M059J (cell line): ENCODE data around the gene SAP30. TPM values are rescaled to one million over a fixed set of nuclear protein-coding genes. Genes with fewer than 3 reads are reported as not detected.
A peak's percentile ranks its signal among the peaks of the same experiment; 100 is the strongest.

Experiments
- DNase-seq: peaks from one replicate; pipeline ENCODE4 v3.0.0-alpha.2; 2012; ENCODE audit warnings: low read depth
- total RNA-seq: library from RNA; depleted of rRNA; stranded (reverse); fragments of >200 nt; shearing (Covaris generic); gene quantifications from 2 replicates; pipeline ENCODE4 v1.2.3, GENCODE V29; 2014; rRNA removed

SAP30 gene
- 25.0 and 46.4 TPM in 2 replicates for total RNA-seq

DNA sequence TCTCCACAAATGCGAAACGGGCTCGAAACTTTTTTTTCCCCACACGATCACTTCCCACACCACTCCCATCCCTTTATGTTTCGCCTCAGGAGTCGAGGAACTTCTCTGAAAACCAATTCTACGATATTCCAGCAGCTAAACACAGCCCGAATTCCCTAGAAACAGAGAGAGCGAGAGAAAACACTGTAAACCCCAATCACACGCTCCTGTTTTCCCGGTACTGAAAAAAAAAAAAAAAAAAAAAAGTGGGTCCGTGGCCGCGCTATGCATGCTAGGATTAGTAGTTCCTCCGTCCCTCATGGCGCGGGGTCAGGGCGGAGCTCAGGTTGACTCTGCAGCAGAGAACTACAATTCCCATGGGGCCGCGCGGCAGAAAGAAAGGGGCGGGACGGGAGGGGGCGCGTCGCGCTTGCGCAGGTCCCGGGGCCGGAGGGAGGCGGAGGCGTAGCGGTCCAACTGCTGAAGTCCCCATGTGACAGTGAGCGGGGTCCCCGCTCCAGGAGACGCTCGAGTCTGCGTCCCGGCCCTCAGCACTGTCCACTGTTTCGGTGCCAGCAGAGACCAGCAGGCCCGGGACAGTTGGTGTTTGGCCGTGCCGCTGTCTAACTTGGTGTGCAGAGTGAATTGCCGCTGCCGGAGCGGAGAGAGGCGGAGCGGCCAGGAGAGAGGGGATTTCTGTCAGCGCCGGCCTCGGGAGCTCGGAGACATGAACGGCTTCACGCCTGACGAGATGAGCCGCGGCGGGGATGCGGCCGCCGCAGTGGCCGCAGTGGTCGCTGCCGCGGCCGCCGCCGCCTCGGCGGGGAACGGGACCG lies at the start of gene SAP30:
Gene SAP30 (plus strand): TSS at position 478 of the 815 bp plus-strand sequence. CDS start 229 bp downstream, at position 707.
- peak; percentile 95 for DNase-seq

GRCh38 chr4:173325007-173325736 lies 45.6 kb upstream of the SAP30 start:
- no peak for DNase-seq

DNA sequence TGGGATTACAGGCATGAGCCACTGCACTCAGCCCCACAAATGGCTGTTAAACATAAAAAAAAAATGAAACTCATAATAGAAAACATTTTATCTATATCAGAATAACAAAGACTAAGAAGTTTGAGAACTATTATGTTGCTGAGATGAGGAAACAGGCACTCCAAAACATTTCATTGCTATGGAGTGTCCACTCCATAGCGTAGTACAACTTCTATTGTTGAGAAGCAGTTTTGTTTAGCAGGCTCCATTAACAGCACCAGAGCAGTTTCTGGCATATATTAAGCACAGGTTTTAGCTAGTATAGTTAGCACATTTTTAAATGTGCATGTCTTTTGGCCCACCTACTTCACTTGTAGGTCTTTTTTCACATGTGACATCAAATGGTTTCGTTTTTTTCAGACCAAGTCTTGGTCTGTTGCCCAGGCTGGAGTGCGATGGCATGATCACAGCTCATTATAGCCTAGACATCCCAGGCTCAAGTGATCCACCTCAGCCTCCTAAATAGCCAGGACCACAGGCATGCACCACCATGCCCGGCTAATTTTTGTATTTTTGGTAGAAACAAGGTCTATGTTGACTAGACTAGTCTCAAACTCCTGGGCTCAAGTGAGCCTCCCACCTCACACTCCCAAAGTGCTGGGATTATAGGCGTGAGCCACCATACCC lies 42.4 kb upstream of the SAP30 start:
- DNase-seq: peak; percentile 25

- DNase-seq: no peak
These were observed 40.2 kb upstream of the SAP30 start for GRCh38 chr4:173330590-173330989.

GRCh38 chr4:173332021-173332487 lies 38.7 kb upstream of the SAP30 start:
- DNase-seq: peak; percentile 17

DNA sequence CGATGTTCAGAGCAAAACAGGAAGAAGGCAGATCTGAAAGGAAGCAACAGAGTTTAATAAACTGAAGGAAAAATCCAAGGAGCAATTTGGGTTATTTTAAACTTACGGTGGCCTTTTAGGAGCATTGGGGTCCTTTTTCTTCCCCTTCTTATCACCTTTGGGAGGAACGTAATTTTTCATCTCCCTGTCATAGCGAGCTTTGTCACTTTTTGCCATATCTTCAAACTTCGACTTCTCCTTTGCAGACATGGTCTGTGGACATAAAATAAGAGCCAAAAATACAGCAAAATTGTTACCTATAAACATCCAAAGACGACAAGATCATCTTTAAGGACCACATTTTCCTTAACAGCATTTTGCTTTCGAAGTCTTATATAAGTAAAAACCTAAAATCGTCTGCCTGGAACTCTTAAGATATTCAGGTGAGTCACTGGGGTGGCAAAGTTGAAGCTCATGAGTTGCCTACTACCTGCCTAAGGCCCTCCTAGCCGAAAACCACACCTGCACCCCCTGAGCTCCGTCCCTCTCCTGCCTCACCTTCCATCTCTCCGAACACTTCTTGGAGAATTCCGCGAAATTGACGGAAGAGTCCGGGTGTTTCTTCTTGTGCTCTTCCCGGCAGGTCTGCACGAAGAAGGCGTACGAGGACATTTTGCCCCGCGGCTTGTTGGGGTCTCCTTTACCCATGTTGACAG lies 37.6 kb upstream of the SAP30 start:
- peak; percentile 31 for DNase-seq

- DNase-seq: peak; percentile 27
These were observed 37.1 kb upstream of the SAP30 start for GRCh38 chr4:173333658-173334084.

- peak; percentile 99 for DNase-seq
These were observed 36.5 kb upstream of the SAP30 start, which contains the start of gene HMGB2 for GRCh38 chr4:173334085-173334890. HMGB2 (minus strand) TSS chr4:173334358; CDS start chr4:173333649, 709 bp downstream.

- DNase-seq: peak; percentile 90
These were observed 35.6 kb upstream of the SAP30 start for GRCh38 chr4:173334891-173335752.

- DNase-seq: no peak
These were observed 33.3 kb upstream of the SAP30 start for GRCh38 chr4:173337463-173337862.

GRCh38 chr4:173343832-173344397 lies 26.8 kb upstream of the SAP30 start:
- DNase-seq: no peak

DNA sequence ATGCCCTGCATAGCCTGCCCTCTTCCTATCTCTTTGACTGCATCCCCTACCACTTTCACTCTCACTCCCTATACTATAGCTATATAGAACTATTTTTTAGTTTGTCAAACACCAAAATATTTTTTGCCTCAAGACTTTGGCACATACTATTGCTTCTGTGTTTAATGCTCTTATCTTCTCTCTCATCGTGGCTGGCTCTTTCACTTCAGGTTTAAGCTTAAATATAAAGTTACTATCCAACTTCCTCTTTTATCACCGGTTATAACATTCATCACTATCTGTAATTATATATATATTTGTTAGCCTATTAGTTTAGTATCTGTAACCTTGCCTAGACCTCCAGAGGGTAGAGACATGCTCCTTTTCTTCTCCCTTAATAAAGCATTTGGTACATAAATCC lies 25.1 kb upstream of the SAP30 start:
- no peak for DNase-seq

DNA sequence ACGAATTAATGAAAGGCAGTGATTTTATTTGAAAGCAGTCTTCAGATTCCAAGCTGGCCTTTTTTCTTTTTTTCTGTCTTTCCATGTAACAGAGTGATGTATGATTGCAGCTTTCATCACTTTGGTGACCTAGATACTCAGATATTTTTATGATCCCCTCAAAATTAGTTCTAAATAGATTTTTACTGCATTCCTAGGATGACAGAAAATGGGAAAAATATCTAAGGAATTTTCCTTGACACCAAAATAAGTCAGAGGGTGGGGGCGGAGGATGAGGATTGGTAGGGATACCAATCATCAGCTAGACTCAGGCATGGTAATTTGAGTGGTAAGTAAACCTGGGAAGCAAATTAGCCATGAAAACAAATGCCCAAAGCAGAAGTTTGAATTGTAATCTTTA lies 24.7 kb upstream of the SAP30 start:
- peak; percentile 83 for DNase-seq

DNA sequence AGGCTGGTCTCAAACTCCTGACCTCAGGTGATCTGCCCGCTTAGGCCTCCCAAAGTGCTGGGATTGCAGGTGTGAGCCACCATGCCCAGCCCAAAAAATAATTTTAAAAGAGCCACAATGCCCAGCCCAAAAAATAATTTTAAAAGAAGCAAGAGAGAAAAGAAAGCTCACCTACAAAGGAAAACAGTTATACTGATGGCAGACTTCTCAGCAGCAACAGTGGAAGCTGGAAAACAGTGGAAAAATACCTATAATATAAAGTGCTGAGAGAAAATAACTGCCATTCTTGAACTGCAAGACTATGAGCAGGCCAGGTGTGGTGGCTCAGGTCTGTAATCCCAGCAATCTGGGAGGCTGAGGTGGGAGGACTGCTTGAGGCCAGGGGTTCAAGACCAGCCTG lies 23.3 kb upstream of the SAP30 start:
- DNase-seq: no peak

- DNase-seq: no peak
These were observed 12.8 kb upstream of the SAP30 start for GRCh38 chr4:173357939-173358338.

DNA sequence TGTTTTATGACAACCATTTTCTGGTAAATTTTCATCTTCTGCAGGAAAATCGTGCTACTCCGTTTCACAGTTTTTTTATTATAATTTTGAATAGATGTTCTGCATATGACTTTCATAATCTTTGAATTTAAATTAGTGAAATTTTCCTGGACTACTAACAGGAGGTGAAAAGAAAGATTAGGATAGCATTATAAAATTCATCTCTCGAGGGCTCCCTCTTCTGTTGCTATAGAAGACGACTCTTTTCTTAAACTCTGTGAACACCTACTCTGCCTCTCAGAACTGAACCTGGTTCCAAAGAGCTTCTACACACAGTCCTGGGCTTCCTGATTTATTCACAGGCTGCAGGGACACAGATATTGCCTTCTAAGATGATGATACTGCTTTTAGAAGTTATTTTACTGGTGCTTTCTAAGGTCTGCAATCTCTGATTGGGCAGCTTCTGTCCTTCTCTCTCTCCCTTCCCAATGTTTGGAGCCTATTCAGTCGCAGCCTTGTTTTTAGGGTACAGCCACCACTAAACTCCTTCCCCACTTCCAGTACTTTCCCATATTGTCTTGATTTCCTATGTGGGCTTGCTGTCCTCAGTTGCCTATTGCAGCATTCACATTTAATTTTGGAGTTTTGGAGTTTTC lies 10.1 kb upstream of the SAP30 start:
- peak; percentile 32 for DNase-seq

- no peak for DNase-seq
These were observed 8.1 kb upstream of the SAP30 start for GRCh38 chr4:173362666-173363065.

DNA sequence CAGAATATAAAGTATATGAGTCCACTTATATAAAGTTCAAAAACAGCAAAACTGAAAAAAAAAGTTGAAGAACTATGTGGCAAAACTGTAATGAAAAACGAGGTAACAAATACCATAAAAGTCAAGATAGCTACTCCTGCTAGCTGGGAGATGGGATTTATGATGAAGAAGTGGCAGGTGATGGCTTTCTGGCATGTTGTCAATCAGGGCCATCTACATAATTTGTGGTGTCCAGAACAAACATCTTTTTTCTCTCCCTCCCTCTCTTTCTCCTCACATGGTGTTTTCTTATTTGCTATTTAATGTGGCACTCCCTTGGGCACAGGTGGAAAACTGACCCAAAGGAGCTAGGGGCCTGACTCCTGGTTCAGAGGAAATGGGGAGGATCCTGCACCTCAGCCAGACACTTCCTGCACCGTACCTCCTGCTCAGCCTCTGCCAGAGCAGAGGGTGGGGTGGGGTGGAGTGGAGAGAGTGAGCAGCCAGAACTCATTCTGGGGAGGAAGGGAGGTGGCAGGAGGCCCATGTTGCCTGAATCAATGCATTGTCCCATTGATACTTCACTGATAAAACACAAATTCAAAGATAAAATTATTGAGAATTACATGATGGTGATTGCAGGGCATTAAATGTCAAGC lies 5.3 kb upstream of the SAP30 start:
- no peak for DNase-seq
